T-helper 17 cell (primary cell): ENCODE data around the gene CCDC182. TPM values are rescaled to one million over a fixed set of nuclear protein-coding genes. Genes with fewer than 3 reads are reported as not detected.

Experiments
- ATAC-seq: fragments of 150-1000 bp; cut with Tn5 transposase; 2 replicates; pipeline ENCODE4 v1.10.0; 2021; ENCODE audit warnings: mild to moderate bottlenecking, moderate library complexity
- DNase-seq, 3 donors: peaks; one replicate each; pipeline versions ENCODE4 v3.0.0 to v3.0.0-alpha.2; 2020 to 2021
- H3K9me3 ChIP-seq: one replicate; pipeline ENCODE4 v1.7.0; 2013; ENCODE audit warnings: low read length, mild to moderate bottlenecking; ENCODE audit not compliant: control insufficient read depth, poor library complexity, severe bottlenecking
- H3K27ac Mint-ChIP-seq: one replicate; pipeline ENCODE4 v1.8.0; 2022; ENCODE audit warnings: mild to moderate bottlenecking, moderate library complexity, mixed read lengths
- H3K27me3 Mint-ChIP-seq: one replicate; pipeline ENCODE4 v1.8.0; 2022; ENCODE audit warnings: mixed read lengths
- H3K36me3 Mint-ChIP-seq: one replicate; pipeline ENCODE4 v1.8.0; 2022; ENCODE audit warnings: low read depth, mixed read lengths
- H3K4me1 Mint-ChIP-seq: one replicate; pipeline ENCODE4 v1.8.0; 2022; ENCODE audit warnings: mild to moderate bottlenecking, mixed read lengths
- H3K4me3 Mint-ChIP-seq: one replicate; pipeline ENCODE4 v1.8.0; 2022; ENCODE audit warnings: mild to moderate bottlenecking, moderate library complexity, mixed read lengths
- total RNA-seq, 4 donors: library from RNA in 2 of 4; stranded (reverse) in 2 of 4; gene quantifications; one replicate each; pipeline ENCODE4 v1.2.3 and lab custom pipeline; 2022 to 2026

CCDC182 gene
- total RNA-seq, 2 donors from 2014 or later = not detected

- H3K4me1 Mint-ChIP-seq = no peaks in the 10 kb centered on the region
- ATAC-seq = no peak
- H3K36me3 Mint-ChIP-seq = no peaks in the 10 kb centered on the region
- no peak overlapping the region for H3K27ac Mint-ChIP-seq
- no peak overlapping the region for H3K4me3 Mint-ChIP-seq
- H3K27me3 Mint-ChIP-seq = peaks cover 50% of the 10 kb centered on the region
- DNase-seq = no peak
- H3K9me3 ChIP-seq = no peaks in the 10 kb centered on the region
Observed at GRCh38 chr17:57718878-57719277, 26.2 kb downstream of the CCDC182 start.

- ATAC-seq (no peak), DNase-seq (no peak)
- H3K9me3 ChIP-seq = no peaks in the 10 kb centered on the region
- Mint-ChIP-seq H3K4me1 (no peaks in the 10 kb centered on the region), H3K4me3 (no peak overlapping the region), H3K27ac (no peak overlapping the region), H3K27me3 (peaks cover 55% of the 10 kb centered on the region), H3K36me3 (peaks cover 2% of the 10 kb centered on the region)
Observed at GRCh38 chr17:57715981-57716380, 29.1 kb downstream of the CCDC182 start.

DNA sequence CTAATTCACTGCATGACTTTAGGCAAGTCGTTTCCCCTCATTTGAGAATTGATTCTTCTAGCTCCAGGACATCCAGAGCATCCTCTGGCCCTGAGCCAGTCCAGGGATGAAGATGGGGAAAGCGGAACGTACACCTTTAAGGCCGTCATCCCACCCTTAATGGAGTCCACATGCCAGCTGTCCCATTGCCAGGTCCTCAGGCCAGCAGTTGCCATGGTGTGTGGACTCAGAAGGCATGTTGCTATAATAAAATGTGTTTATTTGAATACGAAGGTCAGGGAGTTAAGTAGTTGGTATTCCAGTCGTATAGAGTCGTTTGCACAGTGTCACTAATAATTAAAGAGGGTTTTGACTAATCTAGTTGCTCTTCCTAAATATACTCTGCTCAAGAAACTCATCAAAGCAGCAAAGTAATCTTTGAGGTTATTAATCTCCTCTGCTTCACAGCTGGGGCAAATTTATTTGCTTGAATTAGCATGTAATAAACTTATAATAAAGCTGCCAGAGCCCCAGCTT, 30.4 kb downstream of the CCDC182 start:
- H3K9me3 ChIP-seq = no peaks in the 10 kb centered on the region
- Mint-ChIP-seq H3K36me3 (peaks cover 2% of the 10 kb centered on the region), H3K4me1 (no peaks in the 10 kb centered on the region), H3K27ac (no peak overlapping the region), H3K4me3 (no peak overlapping the region), H3K27me3 (peaks cover 56% of the 10 kb centered on the region)
- no peak for ATAC-seq
- no peak for DNase-seq

GRCh38 chr17:57713140-57713539, 32.0 kb downstream of the CCDC182 start:
- Mint-ChIP-seq H3K4me1 (peaks cover 2% of the 10 kb centered on the region), H3K27ac (no peak overlapping the region)

DNA sequence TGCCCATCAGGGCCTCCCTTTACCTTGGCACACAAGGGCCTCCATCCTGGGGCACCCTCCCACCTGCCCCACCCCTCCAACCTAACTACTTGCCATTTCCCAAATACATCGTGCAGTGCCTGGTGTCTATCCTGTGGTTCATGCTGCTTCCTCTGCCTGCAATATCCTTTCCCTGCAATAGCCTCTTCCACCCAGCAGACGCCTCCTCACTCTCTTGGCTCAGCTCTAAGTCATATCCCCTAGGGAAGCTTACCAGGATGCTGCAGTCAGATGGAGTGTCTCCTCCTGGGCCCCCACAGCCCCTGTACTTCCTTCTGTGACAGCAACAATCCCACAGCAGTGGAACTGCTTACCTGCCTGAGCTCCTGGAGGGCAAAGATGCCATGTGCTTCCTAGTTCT, 36.7 kb downstream of the CCDC182 start:
- no peaks in the 10 kb centered on the region for H3K9me3 ChIP-seq
- peaks cover 18% of the 10 kb centered on the region for H3K27me3 Mint-ChIP-seq
- H3K4me3 Mint-ChIP-seq = no peak overlapping the region
- H3K36me3 Mint-ChIP-seq = peaks cover 3% of the 10 kb centered on the region
- ATAC-seq (no peak), DNase-seq (no peak)
- peaks cover 5% of the 10 kb centered on the region for H3K4me1 Mint-ChIP-seq
- no peak overlapping the region for H3K27ac Mint-ChIP-seq

More at GRCh38 chr17:57713140-57713539, 32.0 kb downstream of the CCDC182 start:
- DNase-seq = no peak
- no peaks in the 10 kb centered on the region for H3K9me3 ChIP-seq
- Mint-ChIP-seq H3K4me3 (no peak overlapping the region), H3K36me3 (peaks cover 2% of the 10 kb centered on the region), H3K27me3 (peaks cover 49% of the 10 kb centered on the region)
- ATAC-seq = no peak

DNA sequence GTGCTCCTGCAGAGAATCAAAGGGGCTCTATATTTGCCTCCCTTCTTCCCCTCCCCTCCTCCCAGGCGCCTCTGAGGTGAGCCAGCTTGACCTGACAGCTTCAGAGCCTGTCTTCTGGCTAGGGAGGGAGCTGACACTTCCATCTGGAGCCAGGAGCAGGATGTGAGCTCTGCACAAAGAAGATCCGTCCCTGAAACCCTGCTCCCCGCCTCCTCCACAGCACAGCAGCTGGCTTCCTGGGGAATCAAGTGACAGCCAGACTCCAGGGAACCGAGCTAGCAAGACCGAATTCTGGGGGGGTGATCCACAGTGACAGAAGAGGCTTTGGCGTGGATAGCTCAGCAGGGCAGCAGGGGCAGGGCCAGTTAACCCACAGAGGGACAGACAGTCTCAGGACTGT, 37.2 kb downstream of the CCDC182 start:
- Mint-ChIP-seq H3K4me1 (peaks cover 5% of the 10 kb centered on the region), H3K27me3 (peaks cover 13% of the 10 kb centered on the region), H3K36me3 (peaks cover 3% of the 10 kb centered on the region), H3K27ac (no peak overlapping the region), H3K4me3 (no peak overlapping the region)
- DNase-seq = no peak
- ATAC-seq = no peak
- H3K9me3 ChIP-seq = no peaks in the 10 kb centered on the region

GRCh38 chr17:57706761-57707160, 38.3 kb downstream of the CCDC182 start:
- no peaks in the 10 kb centered on the region for H3K9me3 ChIP-seq

DNA sequence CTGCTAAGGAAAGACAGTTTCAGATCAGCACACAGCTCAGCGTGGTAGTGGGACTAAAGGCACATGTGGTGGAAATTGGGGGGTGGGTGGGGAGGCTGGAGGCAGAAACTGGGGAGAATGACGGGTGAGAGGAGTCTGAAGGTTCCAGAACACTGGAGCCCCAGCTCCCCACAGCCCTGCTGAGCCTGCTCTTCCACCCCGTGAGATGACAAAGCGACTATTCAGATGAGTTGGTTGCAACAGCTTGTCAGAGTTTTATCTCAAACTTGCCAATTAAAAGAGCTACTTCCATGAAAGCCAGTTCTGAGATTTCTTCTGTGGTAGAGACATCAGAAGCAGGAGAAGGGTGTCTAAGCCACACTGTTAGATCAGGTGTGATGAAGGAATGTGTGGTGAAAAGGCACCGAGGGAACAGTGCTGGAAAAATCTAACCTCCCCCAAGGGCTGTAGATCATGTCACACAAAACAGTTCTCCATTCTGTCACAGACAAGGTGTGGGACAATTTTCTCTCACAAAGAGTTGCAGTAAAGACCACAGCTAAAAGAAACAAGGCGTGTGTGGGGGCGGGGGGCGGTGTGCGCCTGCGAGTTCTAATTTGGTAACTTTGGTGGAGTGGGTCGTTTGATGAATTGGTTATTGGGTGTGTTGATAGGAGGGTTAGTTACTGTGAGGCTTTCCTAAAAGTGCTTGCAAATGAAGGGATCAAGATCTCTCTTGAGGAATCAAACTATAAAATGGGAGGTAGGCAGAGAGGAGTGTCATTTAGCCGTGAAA, 39.0 kb downstream of the CCDC182 start:
- DNase-seq (no peak), ATAC-seq (no peak)
- no peaks in the 10 kb centered on the region for H3K9me3 ChIP-seq
- no peak overlapping the region for H3K4me3 Mint-ChIP-seq
- H3K27ac Mint-ChIP-seq = no peak overlapping the region
- peaks cover 3% of the 10 kb centered on the region for H3K27me3 Mint-ChIP-seq
- peaks cover 3% of the 10 kb centered on the region for H3K36me3 Mint-ChIP-seq
- H3K4me1 Mint-ChIP-seq = peaks cover 5% of the 10 kb centered on the region

More at GRCh38 chr17:57706761-57707160, 38.3 kb downstream of the CCDC182 start:
- Mint-ChIP-seq H3K27me3 (peaks cover 9% of the 10 kb centered on the region), H3K4me1 (peaks cover 5% of the 10 kb centered on the region), H3K36me3 (peaks cover 3% of the 10 kb centered on the region), H3K27ac (no peak overlapping the region), H3K4me3 (no peak overlapping the region)
- ATAC-seq = no peak
- no peak for DNase-seq

DNA sequence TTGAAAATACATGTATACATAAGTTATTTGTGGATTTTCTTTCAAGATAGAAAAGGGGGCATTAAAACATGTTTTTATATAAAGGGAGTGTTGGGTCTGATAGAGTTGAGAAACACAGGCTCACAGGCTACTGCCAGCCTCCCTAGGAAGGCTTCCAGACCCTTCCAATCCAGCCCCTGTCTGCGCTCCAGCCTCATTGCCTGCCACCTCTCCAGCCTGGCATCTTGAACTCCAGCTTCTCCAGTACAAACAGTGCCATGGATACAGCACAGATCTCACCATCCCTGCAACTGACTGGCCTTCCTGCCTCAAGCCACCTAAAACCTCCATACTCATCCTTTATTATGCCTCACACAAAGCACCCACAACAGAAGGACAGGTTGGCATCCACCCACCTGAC, 40.7 kb downstream of the CCDC182 start:
- H3K4me1 Mint-ChIP-seq = peaks cover 5% of the 10 kb centered on the region
- H3K9me3 ChIP-seq = no peaks in the 10 kb centered on the region
- no peaks in the 10 kb centered on the region for H3K27me3 Mint-ChIP-seq
- no peak for ATAC-seq
- no peak for DNase-seq
- no peak overlapping the region for H3K4me3 Mint-ChIP-seq
- H3K27ac Mint-ChIP-seq = no peak overlapping the region
- peaks cover 3% of the 10 kb centered on the region for H3K36me3 Mint-ChIP-seq

- H3K4me1 Mint-ChIP-seq = peaks cover 3% of the 10 kb centered on the region
- no peak overlapping the region for H3K27ac Mint-ChIP-seq
- H3K4me3 Mint-ChIP-seq = no peak overlapping the region
- DNase-seq (no peak), ATAC-seq (no peak)
- H3K27me3 Mint-ChIP-seq = no peaks in the 10 kb centered on the region
- peaks cover 3% of the 10 kb centered on the region for H3K36me3 Mint-ChIP-seq
- H3K9me3 ChIP-seq = no peaks in the 10 kb centered on the region
Observed at GRCh38 chr17:57703273-57703672, 41.8 kb downstream of the CCDC182 start.

GRCh38 chr17:57701124-57701523, 44.0 kb downstream of the CCDC182 start:
- no peaks in the 10 kb centered on the region for H3K9me3 ChIP-seq
- no peaks in the 10 kb centered on the region for H3K4me1 Mint-ChIP-seq
- H3K27ac Mint-ChIP-seq = no peak overlapping the region
- no peaks in the 10 kb centered on the region for H3K27me3 Mint-ChIP-seq
- H3K36me3 Mint-ChIP-seq = peaks cover 3% of the 10 kb centered on the region
- ATAC-seq = no peak
- DNase-seq = no peak
- no peak overlapping the region for H3K4me3 Mint-ChIP-seq

GRCh38 chr17:57699751-57700219, 45.3 kb downstream of the CCDC182 start:
- H3K27me3 Mint-ChIP-seq = no peaks in the 10 kb centered on the region

DNA sequence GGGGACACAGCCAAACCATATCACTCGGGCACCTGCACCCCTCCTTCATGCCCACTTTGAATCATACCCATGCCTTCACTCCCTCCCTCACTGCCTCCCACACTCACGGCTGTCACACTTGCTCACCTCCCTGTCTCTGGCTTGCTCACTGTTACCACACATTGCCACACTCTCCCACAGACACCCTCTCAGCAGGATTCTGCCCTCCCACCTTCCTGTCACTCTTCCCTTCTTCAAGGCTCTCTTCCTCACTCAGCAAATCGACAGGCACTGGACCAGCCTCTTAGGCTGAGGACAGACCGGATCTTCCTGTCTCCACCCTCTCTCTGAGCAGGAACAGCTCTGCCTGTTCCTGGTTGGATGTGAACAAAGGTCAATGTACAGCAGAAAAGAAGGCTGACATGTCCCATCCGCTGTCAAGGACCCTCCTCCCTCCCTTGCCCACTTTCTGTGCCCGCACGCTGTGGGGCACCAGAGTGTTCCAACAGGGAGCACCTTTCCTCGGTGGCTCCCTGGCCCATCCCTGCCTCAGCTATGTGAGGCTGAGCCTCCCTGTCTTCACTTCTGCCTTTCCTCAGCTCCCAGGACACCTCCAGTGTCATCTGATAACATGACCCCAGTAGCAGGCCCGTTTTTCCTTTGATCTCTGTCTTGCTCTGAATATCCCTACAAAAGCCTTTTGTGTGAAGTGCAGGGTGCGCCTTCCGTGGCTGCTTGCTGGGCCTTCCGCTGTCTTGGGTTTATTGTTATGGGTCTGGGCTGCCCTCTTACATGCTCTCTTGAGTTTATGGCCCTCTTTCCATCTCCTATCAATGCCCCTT, 47.0 kb downstream of the CCDC182 start:
- ATAC-seq (no peak), DNase-seq (no peak)
- Mint-ChIP-seq H3K4me3 (no peak overlapping the region), H3K36me3 (peaks cover 2% of the 10 kb centered on the region), H3K27ac (no peak overlapping the region), H3K4me1 (no peaks in the 10 kb centered on the region), H3K27me3 (no peaks in the 10 kb centered on the region)
- no peaks in the 10 kb centered on the region for H3K9me3 ChIP-seq

More at GRCh38 chr17:57699751-57700219, 45.3 kb downstream of the CCDC182 start:
- Mint-ChIP-seq H3K4me1 (no peaks in the 10 kb centered on the region), H3K4me3 (no peak overlapping the region), H3K36me3 (peaks cover 3% of the 10 kb centered on the region), H3K27ac (no peak overlapping the region)
- H3K9me3 ChIP-seq = no peaks in the 10 kb centered on the region
- DNase-seq (no peak), ATAC-seq (no peak)
